Suprapubic skin (tissue), 4 donors: ENCODE measurements around the gene SCAMP3. TPM values are rescaled to one million over a fixed set of nuclear protein-coding genes. Genes with fewer than 3 reads are reported as not detected.
"Not testable (repeated sequence)": the region's sequence is repeated elsewhere in the genome, so short reads cannot be mapped to it uniquely, and the experiment has no call there.

Source experiments
- DNase-seq, 2 donors: peaks; one replicate each; pipeline ENCODE4 v3.0.0-alpha.2; 2019; ENCODE audit warnings: low spot score in 2 of 2
- H3K27ac ChIP-seq: fragments of 200-600 bp; sonication (generic); one replicate; pipeline ENCODE4 v1.5.1; 2019
- H3K27me3 ChIP-seq: fragments of 200-600 bp; sonication (generic); one replicate; pipeline ENCODE4 v1.5.1; 2019
- H3K36me3 ChIP-seq: fragments of 200-600 bp; sonication (generic); one replicate; pipeline ENCODE4 v1.5.1; 2019
- H3K4me1 ChIP-seq: fragments of 200-600 bp; sonication (generic); one replicate; pipeline ENCODE4 v1.5.1; 2019
- H3K4me3 ChIP-seq: fragments of 200-600 bp; sonication (generic); one replicate; pipeline ENCODE4 v1.5.1; 2019; ENCODE audit warnings: mild to moderate bottlenecking
- H3K9me3 ChIP-seq: fragments of 200-600 bp; sonication (generic); one replicate; pipeline ENCODE4 v1.5.1; 2019
- CTCF ChIP-seq, 2 donors: fragments of 200-600 bp in 1 of 2; fragments of 450-650 bp in 1 of 2; sonication (generic) in 1 of 2; IDR thresholded peaks; one replicate each; pipeline ENCODE4 v1.5.1; 2016 to 2019; ENCODE audit warnings: antibody characterized with exemption in 2 of 2, mild to moderate bottlenecking in 1 of 2, moderate library complexity in 1 of 2
- EP300 ChIP-seq: sonication (generic); formaldehyde crosslinking; IDR thresholded peaks from one replicate; pipeline ENCODE4 v1.6.1; 2017; ENCODE audit warnings: antibody characterized with exemption
- POLR2A ChIP-seq, 2 donors: fragments of 450-650 bp; IDR thresholded peaks; one replicate each; pipeline ENCODE4 v1.6.1; 2017; ENCODE audit warnings: antibody characterized with exemption in 2 of 2, mild to moderate bottlenecking in 2 of 2, moderate library complexity in 2 of 2
- POLR2AphosphoS5 ChIP-seq, 3 donors: sonication (generic); formaldehyde crosslinking; IDR thresholded peaks; one replicate each; pipeline ENCODE4 v1.6.1; 2017; ENCODE audit warnings: antibody characterized with exemption in 3 of 3
- WGBS: methylation state at CpG from one replicate; pipeline ENCODE4 v1.1.5; 2018; 5-methylcytosine and 5-hydroxymethylcytosine counted together
- total RNA-seq, 4 donors: library from RNA; depleted of rRNA; stranded (reverse); fragments of >200 nt; gene quantifications; one replicate each; pipeline ENCODE4 v1.1.0, GENCODE V29; 2016

Gene SCAMP3
- total RNA-seq, 4 donors from 2014 or later: 45.1 to 73.3 (median 67.6) TPM

DNA sequence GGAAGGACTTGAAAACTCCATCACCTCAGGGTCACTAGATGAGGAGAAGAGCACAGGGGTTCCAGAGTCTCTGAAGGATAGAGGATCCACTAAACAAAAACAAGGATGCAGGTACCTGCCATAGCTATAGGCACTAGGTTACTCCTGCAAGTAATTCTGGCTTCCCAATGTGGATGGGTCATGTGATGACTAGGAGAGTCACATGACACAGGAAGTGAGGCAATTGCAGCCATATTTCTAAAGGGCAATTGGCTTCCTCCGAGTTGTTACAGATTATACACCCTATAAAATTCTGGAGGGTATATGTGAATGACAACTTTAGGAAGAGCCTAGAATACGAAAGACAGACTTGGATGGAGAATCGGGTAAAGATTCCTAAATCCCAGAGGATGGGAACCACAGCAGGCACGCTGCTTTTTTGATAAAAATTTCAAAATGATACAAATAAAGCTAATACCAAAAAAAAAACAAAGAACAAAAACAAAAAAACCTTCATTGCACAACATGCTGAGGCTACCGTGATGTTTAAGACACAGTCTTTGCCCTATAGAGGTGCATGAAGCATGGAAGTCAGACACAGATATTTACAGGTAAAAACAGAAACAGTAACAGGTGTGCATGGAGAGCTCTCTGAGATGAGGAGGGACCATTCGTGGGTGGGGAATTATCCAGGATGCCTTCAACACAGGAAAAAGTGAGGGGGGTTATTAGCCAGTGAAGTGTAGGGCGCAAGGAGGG lies 43.1 kb downstream of the SCAMP3 start:
- H3K27me3 ChIP-seq: no peaks in the 10 kb centered on the region
- no peak overlapping the region for H3K4me3 ChIP-seq
- TF ChIP-seq EP300 (no peak), POLR2AphosphoS5 (IDR thresholded peaks at IDR 0.05) (peak in 1 of 3 donors; percentile 8), CTCF (IDR thresholded peaks at IDR 0.05) (no peak), POLR2A (IDR thresholded peaks at IDR 0.05) (no peak)
- 37% methylated on average over 7 of the region's 7 CpGs for WGBS
- H3K27ac ChIP-seq: no peak overlapping the region
- no peak for DNase-seq
- peaks cover 7% of the 10 kb centered on the region for H3K4me1 ChIP-seq
- no peaks in the 10 kb centered on the region for H3K9me3 ChIP-seq
- no peaks in the 10 kb centered on the region for H3K36me3 ChIP-seq

GRCh38 chr1:155214702-155215101 lies 47.5 kb downstream of the SCAMP3 start:
- not testable (repeated sequence) for DNase-seq, H3K9me3 ChIP-seq, H3K36me3 ChIP-seq, H3K4me3 ChIP-seq, H3K27me3 ChIP-seq, H3K27ac ChIP-seq
- 63% methylated on average over 6 of the region's 10 CpGs for WGBS
- peaks cover 13% of the 10 kb centered on the region for H3K4me1 ChIP-seq

GRCh38 chr1:155212051-155212440 lies 50.1 kb downstream of the SCAMP3 start:
- H3K27ac ChIP-seq, H3K9me3 ChIP-seq, H3K4me3 ChIP-seq, H3K36me3 ChIP-seq, H3K27me3 ChIP-seq, DNase-seq: not testable (repeated sequence)
- H3K4me1 ChIP-seq: peaks cover 26% of the 10 kb centered on the region
- 62% methylated on average over 5 of the region's 7 CpGs for WGBS

DNA sequence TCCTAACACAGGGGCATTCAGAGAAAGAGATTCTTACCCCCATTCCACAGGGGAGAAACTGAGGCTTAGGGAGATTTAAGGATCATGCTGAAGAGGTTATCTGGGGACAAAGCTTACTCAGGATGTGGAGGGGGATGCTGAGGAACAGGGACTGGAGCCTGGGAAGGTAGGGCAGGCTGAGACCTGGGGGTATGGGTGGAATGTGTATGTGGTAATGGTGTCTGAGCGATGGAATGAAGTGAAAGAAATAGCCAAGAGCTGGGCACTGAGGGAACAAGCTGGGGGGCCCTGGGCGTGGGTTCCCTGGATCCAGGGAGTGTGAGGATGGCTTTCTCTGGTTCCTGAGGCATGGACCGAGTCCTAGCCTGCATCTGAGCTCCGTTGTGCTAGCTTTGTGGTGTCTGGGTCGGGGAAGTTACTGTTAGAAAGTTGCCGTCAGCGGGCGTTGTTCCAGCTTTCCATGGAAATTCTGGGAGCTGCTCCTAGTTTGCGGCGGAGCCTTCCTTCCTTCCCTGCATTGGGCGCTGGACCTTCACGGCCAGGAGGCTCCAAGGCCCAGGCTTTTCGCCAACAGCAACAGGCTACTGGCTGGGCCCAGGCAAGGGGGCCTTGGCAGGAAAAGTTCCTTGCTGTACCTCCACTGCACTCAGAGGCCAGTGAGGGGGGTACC lies 50.6 kb downstream of the SCAMP3 start:
- H3K9me3 ChIP-seq, H3K4me3 ChIP-seq, DNase-seq, H3K36me3 ChIP-seq, H3K27ac ChIP-seq, H3K27me3 ChIP-seq: not testable (repeated sequence)
- WGBS: 67% methylated on average over 8 of the region's 13 CpGs
- H3K4me1 ChIP-seq: peaks cover 32% of the 10 kb centered on the region

DNA sequence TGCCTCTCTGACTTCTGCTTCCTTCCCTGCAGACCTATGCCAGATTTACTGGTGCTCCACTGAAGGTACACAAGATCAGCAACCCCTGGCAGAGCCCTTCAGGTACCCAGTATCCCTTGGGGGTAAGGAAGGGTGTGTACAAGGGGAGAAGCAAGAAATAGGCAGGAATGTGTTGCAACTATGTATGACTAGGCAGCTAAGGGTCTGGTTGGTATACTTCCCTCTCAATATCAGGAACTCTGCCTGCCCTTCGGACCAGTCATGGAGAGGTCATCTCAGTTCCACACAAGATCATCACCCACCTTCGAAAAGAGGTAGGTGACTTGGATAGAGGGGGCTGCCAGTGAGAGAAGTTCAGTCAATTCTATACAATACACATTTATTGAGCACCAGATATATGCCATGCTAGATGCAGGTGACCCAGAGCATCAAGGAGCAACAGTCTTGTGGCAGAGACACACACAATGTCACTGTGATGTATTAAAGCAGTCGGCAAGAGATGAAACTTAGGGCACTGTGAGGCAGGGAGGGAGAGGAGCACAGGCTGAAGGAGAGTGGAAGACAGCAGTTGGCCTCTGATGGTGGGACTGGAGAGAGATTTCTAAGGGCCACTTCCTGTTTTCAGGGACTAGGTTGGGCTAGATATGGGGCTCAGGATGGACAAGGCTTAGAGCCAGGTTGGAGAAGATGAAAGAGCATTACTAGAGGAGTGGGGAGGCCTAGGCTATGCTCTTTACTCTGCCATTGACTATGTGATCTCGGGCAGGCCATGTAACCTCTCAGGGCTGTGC lies 51.7 kb downstream of the SCAMP3 start:
- Histone ChIP-seq H3K4me1 (peaks cover 33% of the 10 kb centered on the region), H3K4me3 (no peak overlapping the region), H3K9me3 (no peaks in the 10 kb centered on the region), H3K27ac (no peak overlapping the region), H3K27me3 (no peaks in the 10 kb centered on the region), H3K36me3 (peaks cover 7% of the 10 kb centered on the region)
- no peak for DNase-seq
- WGBS: 85% methylated on average over 4 of the region's 4 CpGs
- TF ChIP-seq POLR2AphosphoS5 (IDR thresholded peaks at IDR 0.05): no peak
- no peak for TF ChIP-seq EP300
- no peak for TF ChIP-seq CTCF (IDR thresholded peaks at IDR 0.05)
- no peak for TF ChIP-seq POLR2A (IDR thresholded peaks at IDR 0.05)

- H3K4me3 ChIP-seq: peak overlapping the region; percentile 97
- no peak for TF ChIP-seq POLR2A (IDR thresholded peaks at IDR 0.05)
- WGBS: 3% methylated on average over 13 of the region's 13 CpGs
These were observed 52.8 kb downstream of the SCAMP3 start for GRCh38 chr1:155209312-155209721.

More at GRCh38 chr1:155209312-155209721, 52.8 kb downstream of the SCAMP3 start:
- no peaks in the 10 kb centered on the region for H3K9me3 ChIP-seq
- no peaks in the 10 kb centered on the region for H3K27me3 ChIP-seq
- H3K36me3 ChIP-seq: peaks cover 7% of the 10 kb centered on the region
- H3K4me1 ChIP-seq: peaks cover 33% of the 10 kb centered on the region
- H3K27ac ChIP-seq: peak overlapping the region; percentile 100
- no peak for DNase-seq
